GM23248 (cell line): ENCODE results near the gene FAM149B1. TPM values are rescaled to one million over a fixed set of nuclear protein-coding genes. Genes with fewer than 3 reads are reported as not detected.

ENCODE experiments used
- DNase-seq: peaks from one replicate; pipeline ENCODE4 v3.0.0-alpha.2; 2015
- H2AFZ ChIP-seq: fragments of 200-600 bp; sonication (generic); 2 replicates; pipeline ENCODE4 v1.6.1; 2016; ENCODE audit warnings: antibody characterized with exemption
- H3F3A ChIP-seq: fragments of 200-600 bp; sonication (generic); 2 replicates; pipeline ENCODE4 v1.6.1; 2016; ENCODE audit warnings: mild to moderate bottlenecking, antibody characterized with exemption, mixed run types; ENCODE audit not compliant: insufficient read depth
- H3K27ac ChIP-seq: fragments of 200-600 bp; sonication (generic); 2 replicates; pipeline ENCODE4 v1.5.1; 2016; ENCODE audit warnings: mild to moderate bottlenecking
- H3K27me3 ChIP-seq: fragments of 200-600 bp; sonication (generic); replicated peaks from 2 replicates; pipeline ENCODE4 v1.6.1; 2016; ENCODE audit warnings: mild to moderate bottlenecking; ENCODE audit not compliant: insufficient read depth
- H3K36me3 ChIP-seq: fragments of 200-600 bp; sonication (generic); 2 replicates; pipeline ENCODE4 v1.6.1; 2016; ENCODE audit warnings: low read depth, mild to moderate bottlenecking
- H3K4me1 ChIP-seq: fragments of 200-600 bp; sonication (generic); 2 replicates; pipeline ENCODE4 v1.6.1; 2016; ENCODE audit warnings: mild to moderate bottlenecking; ENCODE audit not compliant: insufficient read depth
- H3K4me2 ChIP-seq: fragments of 200-600 bp; sonication (generic); one replicate; pipeline ENCODE4 v1.6.1; 2016; ENCODE audit warnings: mild to moderate bottlenecking; ENCODE audit not compliant: unreplicated experiment
- H3K4me3 ChIP-seq: fragments of 200-600 bp; sonication (generic); 2 replicates; pipeline ENCODE4 v1.5.1; 2016; ENCODE audit warnings: mild to moderate bottlenecking
- H3K79me2 ChIP-seq: fragments of 200-600 bp; sonication (generic); 2 replicates; pipeline ENCODE4 v1.6.1; 2016; ENCODE audit warnings: mild to moderate bottlenecking; ENCODE audit not compliant: insufficient read depth
- H3K9ac ChIP-seq: fragments of 200-600 bp; sonication (generic); 2 replicates; pipeline ENCODE4 v1.6.1; 2016; ENCODE audit warnings: mild to moderate bottlenecking
- H3K9me2 ChIP-seq: fragments of 200-600 bp; sonication (generic); 2 replicates; pipeline ENCODE4 v1.6.1; 2016; ENCODE audit warnings: mixed run types, mild to moderate bottlenecking, moderate library complexity; ENCODE audit not compliant: insufficient read depth
- H3K9me3 ChIP-seq: fragments of 200-600 bp; sonication (generic); one replicate; pipeline ENCODE4 v1.6.1; 2017; ENCODE audit warnings: low read depth
- H4K20me1 ChIP-seq: fragments of 200-600 bp; sonication (generic); 2 replicates; pipeline ENCODE4 v1.6.0; 2016; ENCODE audit not compliant: insufficient read depth
- EZH2 ChIP-seq: fragments of 200-600 bp; sonication (generic); IDR thresholded peaks from 2 replicates; pipeline ENCODE4 v1.6.1; 2018; ENCODE audit warnings: antibody characterized with exemption, mild to moderate bottlenecking; ENCODE audit not compliant: insufficient read depth, poor library complexity, severe bottlenecking
- EZH2phosphoT487 ChIP-seq: fragments of 200-600 bp; sonication (generic); IDR thresholded peaks from 2 replicates; pipeline ENCODE4 v1.6.1; 2018; ENCODE audit warnings: antibody characterized with exemption, moderate library complexity, mild to moderate bottlenecking, low read depth; ENCODE audit not compliant: insufficient read depth
- WGBS, 2 experiments: methylation state at CpG; one replicate each; pipeline ENCODE4 v1.1.6; 2015 to 2017; ENCODE audit warnings: low lambda C conversion rate in 2 of 2, low coverage in 1 of 2; ENCODE audit errors: missing lambda C conversion rate in 2 of 2; 5-methylcytosine and 5-hydroxymethylcytosine counted together
- in situ Hi-C: fragments of 300-500 bp; cut with MboI; formaldehyde crosslinking; loops from 2 replicates; pipeline ENCODE4 v1.15.0; 2020
- polyA plus RNA-seq: library from polyadenylated mRNA; unstranded; fragments of >200 nt; fragmentation: Nextera tagmentation; extraction: Ambion mirVana; gene quantifications from 2 replicates; pipeline ENCODE4 v1.2.1, GENCODE V29; 2016
- total RNA-seq: library from RNA; depleted of rRNA; stranded (reverse); fragments of >200 nt; shearing (Covaris generic); gene quantifications from 2 replicates; pipeline ENCODE4 v1.2.3, GENCODE V29; 2014; rRNA removed

The FAM149B1 gene
- total RNA-seq (23.3 and 26.7 TPM in 2 replicates), polyA plus RNA-seq (7.1 and 7.4 TPM in 2 replicates)

- Histone ChIP-seq H3K27ac (peak within 1 kb of the TSS; percentile 97), H2AFZ (peak within 1 kb of the TSS; percentile 89), H3F3A (peaks cover 28% of the 10 kb centered on the region), H3K4me2 (peak within 1 kb of the TSS; percentile 97), H3K4me3 (peak within 1 kb of the TSS; percentile 98), H3K27me3 (no peaks in the 10 kb centered on the region), H3K36me3 (no peaks in the 10 kb centered on the region), H3K4me1 (peaks cover 21% of the 10 kb centered on the region), H3K9me2 (no peaks in the 10 kb centered on the region), H3K79me2 (peaks cover 68% of the 10 kb centered on the region), H3K9ac (peak within 1 kb of the TSS; percentile 99), H4K20me1 (no peaks in the 10 kb centered on the region), H3K9me3 (no peaks in the 10 kb centered on the region)
- DNase-seq, result peak; percentile 97
- 1% methylated on average over 36 to 49 of the region's 49 CpGs for WGBS, 2 experiments
- in situ Hi-C loops, result no loop called here
- TF ChIP-seq EZH2 (no peak), EZH2phosphoT487 (no peak)
Measured at GRCh38 chr10:73167783-73168464, at the start of gene FAM149B1, which contains the start of gene ECD. TSS of gene FAM149B1 (plus strand) at chr10:73168119. CDS start at chr10:73168340, 221 bp downstream. TSS of gene ECD (minus strand) at chr10:73168008. CDS start at chr10:73163937, 4,071 bp downstream.

GRCh38 chr10:73119457-73119856 is 48.5 kb upstream of the FAM149B1 start:
- no peak overlapping the region for H3K4me2 ChIP-seq
- in situ Hi-C loops, result no loop called here
- no peaks in the 10 kb centered on the region for H3K27me3 ChIP-seq
- H3K79me2 ChIP-seq, result 0 out of 2 replicates have a peak, but pooled peaks cover 6% of the 10 kb centered on the region
- WGBS, 2 experiments, result 94 to 100% methylated on average over 1 of the region's 1 CpG
- DNase-seq, result no peak
- no peaks in the 10 kb centered on the region for H3K36me3 ChIP-seq
- no peaks in the 10 kb centered on the region for H4K20me1 ChIP-seq
- H3K4me1 ChIP-seq, result peaks cover 22% of the 10 kb centered on the region
- no peak overlapping the region for H3K4me3 ChIP-seq
- H2AFZ ChIP-seq, result no peak overlapping the region
- no peak overlapping the region for H3K27ac ChIP-seq
- peaks cover 24% of the 10 kb centered on the region; the same call in 1 of the 2 replicates for H3F3A ChIP-seq
- no peak overlapping the region for H3K9ac ChIP-seq
- H3K9me3 ChIP-seq, result no peaks in the 10 kb centered on the region
- TF ChIP-seq EZH2phosphoT487 (no peak), EZH2 (no peak)
- H3K9me2 ChIP-seq, result no peaks in the 10 kb centered on the region

DNA sequence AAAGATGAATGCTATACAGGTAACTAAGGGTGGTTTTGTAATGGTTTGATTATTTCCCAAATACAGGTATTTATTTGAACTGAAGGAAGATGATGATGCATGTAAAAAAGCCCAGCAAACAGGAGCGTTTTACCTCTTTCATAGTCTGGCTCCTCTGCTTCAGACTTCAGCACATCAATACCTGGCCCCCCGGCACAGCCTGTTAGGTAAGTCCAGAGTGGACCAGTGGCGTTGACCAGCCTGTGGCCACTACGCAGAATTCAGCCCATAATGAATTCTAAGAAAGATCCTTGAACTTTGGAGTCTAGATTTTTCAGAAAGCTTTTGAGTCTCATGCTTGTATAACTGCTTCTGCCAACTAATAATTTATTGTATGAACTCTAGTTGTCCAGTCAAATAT is 48.0 kb upstream of the FAM149B1 start:
- H3K27me3 ChIP-seq, result no peaks in the 10 kb centered on the region
- H3K4me1 ChIP-seq, result peaks cover 22% of the 10 kb centered on the region
- no peak overlapping the region for H3K27ac ChIP-seq
- no peak for TF ChIP-seq EZH2
- TF ChIP-seq EZH2phosphoT487, result no peak
- H3F3A ChIP-seq, result peaks cover 24% of the 10 kb centered on the region; the same call in 1 of the 2 replicates
- no peak overlapping the region for H3K9ac ChIP-seq
- no peak for DNase-seq
- no peak overlapping the region for H3K4me3 ChIP-seq
- H3K4me2 ChIP-seq, result no peak overlapping the region
- WGBS, 2 experiments, result 95 to 99% methylated on average over 4 of the region's 4 CpGs
- H3K79me2 ChIP-seq, result 0 out of 2 replicates have a peak, but pooled peaks cover 6% of the 10 kb centered on the region
- in situ Hi-C loops, result no loop called here
- H3K9me2 ChIP-seq, result no peaks in the 10 kb centered on the region
- H3K9me3 ChIP-seq, result no peaks in the 10 kb centered on the region
- H4K20me1 ChIP-seq, result no peaks in the 10 kb centered on the region
- H3K36me3 ChIP-seq, result no peaks in the 10 kb centered on the region
- no peak overlapping the region for H2AFZ ChIP-seq

DNA sequence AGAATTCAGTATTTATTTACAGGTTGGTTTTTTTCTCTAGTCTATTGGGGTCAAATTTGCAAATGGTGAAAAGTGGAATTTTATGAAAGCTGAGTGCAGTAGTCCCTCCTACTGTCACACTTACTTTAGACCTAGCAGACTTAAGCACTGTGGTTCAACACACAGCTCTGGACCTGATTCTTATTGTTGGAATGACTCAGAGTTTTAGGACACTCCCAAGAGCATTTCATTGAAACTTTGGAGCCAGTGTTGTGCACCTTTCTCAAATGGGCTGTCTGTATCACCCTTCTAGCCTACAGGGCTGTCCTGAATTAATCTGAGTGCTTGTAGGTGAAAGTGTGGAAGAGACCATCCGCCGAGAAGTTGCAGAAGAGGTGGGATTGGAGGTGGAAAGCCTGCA is 41.6 kb upstream of the FAM149B1 start:
- Histone ChIP-seq H3K4me1 (peaks cover under 1% of the 10 kb centered on the region; the same call in 1 of the 2 replicates), H3K36me3 (peaks cover 21% of the 10 kb centered on the region), H4K20me1 (no peaks in the 10 kb centered on the region), H3K27me3 (no peaks in the 10 kb centered on the region), H3F3A (peaks cover 14% of the 10 kb centered on the region; the same call in 1 of the 2 replicates), H3K9me2 (no peaks in the 10 kb centered on the region), H3K27ac (no peak overlapping the region), H3K4me2 (no peak overlapping the region), H3K4me3 (no peak overlapping the region), H2AFZ (no peak overlapping the region), H3K9ac (no peak overlapping the region), H3K9me3 (no peaks in the 10 kb centered on the region), H3K79me2 (no peaks in the 10 kb centered on the region)
- in situ Hi-C loops, result no loop called here
- WGBS, 2 experiments, result 96 to 100% methylated on average over 2 of the region's 2 CpGs
- no peak for TF ChIP-seq EZH2
- TF ChIP-seq EZH2phosphoT487, result no peak
- DNase-seq, result peak; percentile 9
